ENCODE results near the gene DRC7. TPM values are rescaled to one million over a fixed set of nuclear protein-coding genes. Genes with fewer than 3 reads are reported as not detected.
A peak's percentile ranks its signal among the peaks of the same experiment; 100 is the strongest.
"Not testable (repeated sequence)": the region's sequence is repeated elsewhere in the genome, so short reads cannot be mapped to it uniquely, and the experiment has no call there.

The DRC7 gene
- total RNA-seq, 1 donor from 2014 or later: 2.9 TPM

GRCh38 chr16:57693550-57693949, 1.1 kb upstream of the DRC7 start:
- DNase-seq (ENCODE audit: low read depth): no peak

- peak; percentile 59 for DNase-seq (ENCODE audit: low read depth)
Observed at GRCh38 chr16:57694231-57694724, 328 bp upstream of the DRC7 start.

- no peak for DNase-seq (ENCODE audit: low read depth)
Observed at GRCh38 chr16:57695680-57696069, 1.1 kb downstream of the DRC7 start.

GRCh38 chr16:57696240-57696639, 1.6 kb downstream of the DRC7 start:
- no peak for DNase-seq (ENCODE audit: low read depth)

GRCh38 chr16:57697896-57698537, 3.4 kb downstream of the DRC7 start:
- DNase-seq (ENCODE audit: low read depth): no peak

- DNase-seq (ENCODE audit: low read depth): no peak
Observed at GRCh38 chr16:57698812-57699405, 4.3 kb downstream of the DRC7 start.

- DNase-seq (ENCODE audit: low read depth): no peak
Observed at GRCh38 chr16:57699481-57699880, 4.9 kb downstream of the DRC7 start.

DNA sequence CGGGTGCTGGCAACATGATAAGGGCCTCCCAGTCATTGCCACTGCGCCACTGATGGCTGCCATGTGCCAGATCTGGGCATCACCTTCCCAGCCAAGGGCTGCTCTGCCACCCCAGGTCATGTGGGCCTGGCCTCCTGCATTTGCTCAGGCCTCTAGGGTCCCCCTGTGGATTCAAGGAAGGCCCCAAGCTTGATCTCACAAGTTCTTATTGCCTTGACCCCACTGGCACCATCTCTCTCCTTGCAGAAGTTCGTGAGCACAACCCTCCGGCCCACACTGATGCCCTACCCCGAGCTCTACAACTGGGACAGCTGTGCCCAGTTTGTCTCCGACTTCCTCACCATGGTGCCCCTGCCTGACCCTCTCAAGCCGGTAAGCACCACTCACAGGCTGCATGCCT, 5.3 kb downstream of the DRC7 start:
- no peak for DNase-seq (ENCODE audit: low read depth)

DNA sequence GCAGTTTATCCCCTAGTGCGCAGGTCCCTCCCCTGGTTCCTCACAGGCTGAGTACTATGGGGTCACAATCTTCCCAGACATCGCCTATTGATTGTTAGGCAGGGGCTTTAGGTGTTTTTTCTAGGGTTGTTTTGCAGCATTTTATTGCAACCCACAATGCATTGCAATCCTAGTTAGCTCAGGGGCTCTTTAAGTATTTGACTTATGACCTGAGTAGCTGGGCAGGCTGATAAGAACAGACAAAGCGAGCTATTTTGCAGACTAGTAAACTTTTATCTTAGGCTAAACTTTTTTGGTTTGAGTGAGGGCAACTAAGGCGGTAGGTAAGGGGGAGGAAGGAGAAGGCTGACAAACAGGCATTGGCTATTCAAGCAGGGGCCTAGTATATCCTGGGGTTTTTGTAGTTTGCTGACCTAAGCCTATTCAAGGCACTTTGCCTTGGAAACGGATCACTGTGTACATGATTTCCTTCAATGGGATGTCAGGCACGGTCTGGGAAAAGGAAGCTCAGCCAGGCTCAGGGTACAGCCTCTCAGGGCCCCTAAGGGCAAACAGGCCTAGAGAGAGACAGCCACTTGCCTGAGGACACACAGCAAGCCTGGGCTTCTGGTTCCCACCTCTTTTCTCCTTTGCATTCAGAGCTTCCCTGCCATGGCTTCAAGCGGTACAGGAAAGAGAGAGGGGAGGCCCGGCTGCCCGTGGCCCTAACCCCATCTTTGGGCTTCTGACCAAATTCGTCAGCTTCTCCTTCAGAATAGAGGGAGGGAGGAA, 6.4 kb downstream of the DRC7 start:
- no peak for DNase-seq (ENCODE audit: low read depth)

GRCh38 chr16:57701759-57702371, 7.3 kb downstream of the DRC7 start:
- DNase-seq (ENCODE audit: low read depth): peak; percentile 4

GRCh38 chr16:57703416-57704010, 8.9 kb downstream of the DRC7 start:
- DNase-seq (ENCODE audit: low read depth): no peak

DNA sequence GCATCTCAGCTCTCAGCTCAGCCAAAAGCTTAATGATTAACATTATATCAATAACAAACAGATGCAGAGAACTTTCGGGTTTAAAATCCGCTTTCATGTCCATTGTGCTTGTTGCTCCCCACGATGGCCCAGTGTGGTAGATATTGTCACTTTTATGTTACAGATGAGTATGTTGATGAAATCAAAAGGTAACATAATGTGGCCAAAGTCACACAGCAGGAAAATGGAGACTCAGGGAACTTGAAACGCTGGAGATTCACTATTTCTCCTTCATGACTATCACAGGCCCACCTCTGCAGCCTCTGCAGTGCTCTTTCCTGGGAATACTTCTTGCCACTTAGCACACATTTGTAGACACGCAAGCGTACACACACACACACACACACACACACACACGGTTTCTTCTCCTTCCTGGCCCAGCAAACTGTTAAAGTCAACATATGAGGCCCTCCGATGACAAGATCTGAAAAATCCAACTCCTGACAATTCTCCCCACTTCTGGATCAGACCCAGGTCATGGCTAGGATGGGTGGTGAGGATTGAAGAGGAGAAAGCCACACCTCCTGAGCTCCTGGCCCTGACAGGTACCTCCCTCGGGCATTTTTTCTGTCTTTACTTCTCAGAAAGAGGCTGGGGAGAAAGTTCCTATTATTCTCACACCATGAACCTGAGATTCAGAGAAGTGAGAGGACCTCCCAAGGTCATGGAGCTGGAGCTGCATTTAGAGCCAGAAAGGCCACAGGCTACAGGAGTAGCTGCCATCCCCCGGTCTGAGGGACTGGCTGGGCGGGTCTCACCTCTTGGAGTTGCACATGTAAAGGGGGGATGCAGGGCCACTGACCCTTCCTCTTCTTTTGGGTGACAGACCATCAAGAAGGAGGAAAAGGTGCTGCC, 9.7 kb downstream of the DRC7 start:
- no peak for DNase-seq (ENCODE audit: low read depth)

GRCh38 chr16:57704905-57705852, 10.6 kb downstream of the DRC7 start:
- DNase-seq (ENCODE audit: low read depth): no peak

DNA sequence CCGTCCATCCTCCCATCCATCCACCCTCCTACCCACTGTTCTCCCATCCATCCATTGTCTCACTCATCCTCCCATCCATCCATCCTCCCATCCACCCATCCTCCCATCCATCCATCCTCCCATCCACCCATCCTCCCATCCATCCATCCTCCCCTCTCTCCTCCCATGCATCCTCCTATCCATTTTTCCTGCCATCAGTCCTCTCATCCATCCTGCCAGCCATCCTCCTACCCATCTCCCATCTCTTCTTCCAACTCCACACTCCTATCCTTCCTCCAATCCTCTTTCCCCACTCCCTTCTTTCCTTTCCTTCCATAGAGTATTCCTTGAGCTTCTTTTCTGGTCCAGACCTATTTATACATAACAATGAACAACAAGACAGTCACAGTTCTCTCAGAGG, 12.1 kb downstream of the DRC7 start:
- no peak for DNase-seq (ENCODE audit: low read depth)

DNA sequence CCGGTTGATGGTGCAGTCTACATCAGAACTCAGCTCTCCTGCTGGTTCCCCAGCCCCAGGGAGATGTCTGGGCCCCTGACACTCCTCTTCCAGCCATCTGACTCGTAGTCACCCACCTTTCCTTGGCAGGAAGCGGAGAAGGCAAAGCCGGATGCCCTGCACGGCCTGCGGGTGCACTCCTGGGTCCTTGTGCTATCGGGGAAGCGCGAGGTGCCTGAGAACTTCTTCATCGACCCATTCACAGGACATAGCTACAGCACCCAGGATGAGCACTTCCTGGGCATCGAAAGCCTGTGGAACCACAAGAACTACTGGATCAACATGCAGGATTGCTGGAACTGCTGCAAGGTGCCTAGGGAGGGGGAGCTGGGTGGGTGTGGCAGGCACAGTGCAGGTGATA, 12.7 kb downstream of the DRC7 start:
- no peak for DNase-seq (ENCODE audit: low read depth)

GRCh38 chr16:57708168-57708567, 13.6 kb downstream of the DRC7 start:
- DNase-seq (ENCODE audit: low read depth): no peak

- no peak for DNase-seq (ENCODE audit: low read depth)
Observed at GRCh38 chr16:57709663-57710062, 15.1 kb downstream of the DRC7 start.

DNA sequence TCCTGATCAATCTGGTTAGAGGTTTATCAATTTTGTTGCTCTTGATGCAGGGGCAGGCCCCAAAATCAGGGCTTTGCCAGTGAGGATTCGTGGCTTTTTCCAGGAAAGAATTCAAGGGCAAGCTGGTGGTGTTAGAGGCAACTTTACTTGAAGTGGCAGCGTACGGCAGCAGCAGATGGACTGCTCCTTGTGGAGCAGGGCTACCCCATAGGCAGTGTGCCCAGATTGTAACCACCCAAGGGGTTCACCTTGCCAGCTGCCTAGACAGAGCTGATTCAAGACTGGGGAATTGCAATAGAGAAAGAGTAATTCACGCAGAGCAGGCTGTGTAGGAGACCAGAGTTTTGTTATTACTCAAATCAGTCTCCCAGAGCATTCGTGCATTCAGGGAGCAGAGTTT, 16.7 kb downstream of the DRC7 start:
- DNase-seq (ENCODE audit: low read depth): no peak

DNA sequence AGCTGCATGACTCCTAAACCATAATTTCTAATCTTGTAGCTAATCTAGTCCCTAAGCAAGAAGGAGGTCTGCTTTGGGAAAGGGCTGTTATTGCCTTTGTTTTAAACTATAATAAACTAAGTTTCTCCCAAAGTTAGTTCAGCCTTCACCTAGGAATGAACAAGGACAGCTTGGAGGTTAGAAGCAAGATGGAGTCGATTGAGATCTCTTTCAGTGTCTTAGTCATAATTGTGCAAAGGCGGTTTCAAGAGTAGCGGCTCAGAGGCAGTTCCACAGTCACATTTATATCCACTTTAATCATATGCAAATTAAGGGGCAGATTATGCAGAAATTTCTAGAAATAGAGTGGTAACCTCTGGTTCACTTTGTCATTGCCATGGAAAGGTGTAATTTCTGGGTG, 17.4 kb downstream of the DRC7 start:
- DNase-seq (ENCODE audit: low read depth): no peak

DNA sequence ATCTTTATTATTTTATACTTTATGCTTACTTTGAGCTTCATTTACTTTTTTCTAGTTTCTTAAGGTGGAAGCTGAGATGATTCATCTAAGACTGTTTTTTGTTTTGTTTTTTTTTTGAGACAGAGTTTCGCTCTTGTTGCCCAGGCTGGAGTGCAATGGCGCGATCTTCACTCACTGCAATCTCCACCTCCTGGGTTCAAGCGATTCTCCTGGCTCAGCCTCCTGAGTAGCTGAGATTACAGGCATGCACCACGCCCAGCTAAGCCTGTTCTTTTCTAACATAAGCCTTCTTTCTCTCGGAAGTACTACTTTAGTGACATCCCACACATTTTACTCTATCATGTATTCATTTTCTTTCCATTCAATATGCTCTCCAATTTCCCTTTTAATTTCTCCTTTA, 18.0 kb downstream of the DRC7 start:
- not testable (repeated sequence) for DNase-seq (ENCODE audit: low read depth)

Measured in renal cortical epithelial cell (primary cell).